Raji (cell line): ENCODE results near the gene GEMIN4.

Source experiments
- POLR2A ChIP-seq: IDR thresholded peaks from 2 replicates; pipeline ENCODE4 v1.6.1; 2011; ENCODE audit warnings: low read depth, low read length, control low read depth; ENCODE audit not compliant: insufficient read depth

The GEMIN4 gene

DNA sequence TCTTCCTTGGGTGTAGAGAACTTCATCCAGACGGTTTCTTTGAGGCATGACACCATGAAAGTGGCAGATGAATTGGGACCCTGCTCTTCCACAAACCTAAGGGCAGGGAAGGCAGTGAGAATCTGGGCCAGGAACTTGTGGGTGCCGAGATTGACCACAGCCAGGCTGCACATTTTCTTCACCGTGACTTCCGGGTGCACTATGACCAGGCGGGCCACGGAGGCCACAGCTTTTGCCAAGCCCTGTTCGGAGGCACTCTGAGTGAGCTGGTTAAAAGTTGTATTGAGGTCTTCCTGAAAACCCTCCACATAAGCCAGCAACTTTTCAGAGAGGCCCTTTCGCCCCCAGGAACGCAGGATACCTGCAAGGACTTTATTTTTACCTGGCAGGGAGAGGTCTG lies 5.9 kb downstream of the GEMIN4 start:
- no peak for TF ChIP-seq POLR2A

DNA sequence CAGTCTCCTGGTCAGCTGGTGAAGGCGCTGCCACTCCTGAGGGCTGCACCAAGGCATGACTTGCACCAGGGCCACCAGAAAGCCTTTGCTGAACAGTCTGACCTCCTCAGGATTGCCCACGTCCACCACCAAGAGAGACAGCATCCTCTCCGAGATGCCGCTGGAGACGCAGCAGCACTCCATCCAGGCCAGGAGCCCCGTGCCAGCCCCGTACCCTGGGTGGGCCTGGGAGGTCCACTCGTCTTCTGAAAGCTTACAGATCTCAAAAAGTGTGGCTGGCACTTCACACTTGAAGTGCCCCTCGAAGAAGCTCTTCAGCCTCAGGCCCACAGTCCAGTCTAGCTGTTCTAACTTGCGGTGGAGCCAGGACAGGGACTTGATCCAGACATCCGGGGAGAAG lies 6.7 kb downstream of the GEMIN4 start:
- TF ChIP-seq POLR2A, result no peak

DNA sequence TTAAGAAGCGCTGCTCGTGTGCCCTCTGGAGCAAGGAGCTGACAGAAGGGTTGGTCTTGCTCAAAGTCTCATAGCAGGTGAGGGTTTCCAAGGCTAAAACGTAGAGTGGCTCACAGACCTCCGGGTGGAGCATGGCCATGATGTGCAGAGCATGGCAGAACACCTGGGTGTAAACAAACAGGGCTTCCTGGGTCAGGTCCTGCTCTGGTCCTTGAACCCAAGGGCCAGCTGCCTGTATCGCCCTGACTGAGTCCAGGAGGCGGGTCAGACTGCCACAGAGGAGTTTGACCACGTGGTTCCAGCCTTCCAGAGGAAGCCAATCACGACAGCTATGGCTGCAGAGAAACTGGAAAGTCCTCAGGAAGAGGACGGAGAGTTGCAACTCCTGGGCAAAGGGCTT lies 7.1 kb downstream of the GEMIN4 start:
- TF ChIP-seq POLR2A, result no peak

DNA sequence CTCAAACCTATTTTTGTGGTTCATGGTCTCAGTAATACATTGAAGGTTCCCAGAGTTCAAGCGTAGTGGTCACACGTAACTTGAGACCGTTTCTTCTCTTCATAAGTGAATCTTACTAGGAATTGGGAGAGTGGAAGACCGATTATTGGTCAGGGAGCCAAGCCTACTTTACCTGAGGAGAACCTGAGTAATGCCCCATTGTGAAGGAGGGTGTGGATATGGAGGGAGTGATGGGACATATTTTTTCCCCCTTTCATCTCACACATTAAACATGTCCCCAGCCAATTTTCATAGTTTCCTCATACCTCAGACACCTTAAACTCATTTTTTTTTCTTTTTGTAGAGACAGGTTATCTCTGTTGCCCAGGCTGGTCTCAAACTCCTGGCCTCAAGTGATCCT lies 8.9 kb downstream of the GEMIN4 start:
- no peak for TF ChIP-seq POLR2A

DNA sequence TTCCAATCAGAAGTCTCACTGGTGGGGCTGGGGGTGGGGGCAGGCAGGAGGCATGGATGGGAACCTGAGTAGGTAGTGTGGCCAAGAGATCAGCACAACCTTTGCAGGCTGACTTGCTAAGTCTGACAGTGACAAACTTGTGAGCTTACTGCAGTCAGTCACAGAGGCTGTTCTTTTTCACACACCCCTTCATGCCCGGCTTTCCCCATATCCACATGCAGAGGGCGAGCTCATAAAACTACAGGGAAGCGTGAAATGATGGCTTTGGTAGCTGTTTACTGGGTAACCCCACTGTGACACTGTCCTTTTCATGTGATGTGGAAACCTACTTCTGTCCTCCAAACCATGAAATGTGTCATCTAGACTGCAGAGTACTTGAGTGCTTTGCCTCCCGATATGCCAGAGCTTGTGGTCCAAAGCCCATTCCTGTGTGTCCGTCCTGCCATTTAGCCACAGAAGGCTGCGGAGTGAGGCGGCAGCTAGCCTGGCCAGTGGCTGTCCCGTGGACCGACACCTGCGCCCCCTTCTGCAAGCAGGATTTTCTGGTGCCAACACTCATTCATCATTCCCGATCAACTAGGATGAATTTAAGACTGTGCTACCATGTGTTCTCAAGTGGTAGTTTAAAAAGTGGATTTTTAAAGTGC lies 9.8 kb downstream of the GEMIN4 start:
- TF ChIP-seq POLR2A, result 0 out of 2 replicates have a peak, but pooled peaks have one; percentile 16

DNA sequence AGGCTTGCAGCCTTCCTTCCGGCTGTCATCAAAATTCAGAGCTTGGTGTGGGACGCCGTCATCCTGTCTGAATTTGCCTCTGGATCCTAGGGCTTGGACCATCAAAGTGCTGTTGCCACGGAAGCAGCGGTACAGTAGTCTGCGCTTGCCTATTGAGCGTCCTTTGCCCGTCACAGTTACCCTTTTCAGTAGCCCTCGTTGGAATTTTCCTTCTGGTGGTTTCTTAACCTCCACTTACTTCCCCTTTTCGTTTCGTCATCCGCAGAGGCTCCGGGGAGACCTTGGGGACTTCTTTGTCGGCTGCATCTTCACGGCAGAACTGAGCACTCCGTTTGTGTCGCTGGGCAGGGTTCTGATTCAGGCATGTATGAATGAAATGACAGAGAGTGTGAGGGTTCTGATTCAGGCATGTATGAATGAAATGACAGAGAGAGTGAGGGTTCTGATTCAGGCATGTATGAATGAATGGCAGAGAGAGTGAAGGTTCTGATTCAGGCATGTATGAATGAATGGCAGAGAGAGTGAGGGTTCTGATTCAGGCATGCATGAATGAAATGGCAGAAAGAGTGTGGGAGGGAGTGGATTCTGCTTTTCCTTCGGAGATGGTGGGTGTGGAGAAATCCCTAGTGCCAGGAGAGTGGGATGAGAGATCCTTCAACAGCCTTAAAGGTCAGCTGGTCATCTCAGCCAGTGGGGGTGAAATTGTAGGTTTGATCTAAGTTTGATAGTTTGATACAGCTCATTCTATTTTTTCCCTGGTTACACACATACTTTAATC lies 11.6 kb downstream of the GEMIN4 start:
- TF ChIP-seq POLR2A, result no peak

DNA sequence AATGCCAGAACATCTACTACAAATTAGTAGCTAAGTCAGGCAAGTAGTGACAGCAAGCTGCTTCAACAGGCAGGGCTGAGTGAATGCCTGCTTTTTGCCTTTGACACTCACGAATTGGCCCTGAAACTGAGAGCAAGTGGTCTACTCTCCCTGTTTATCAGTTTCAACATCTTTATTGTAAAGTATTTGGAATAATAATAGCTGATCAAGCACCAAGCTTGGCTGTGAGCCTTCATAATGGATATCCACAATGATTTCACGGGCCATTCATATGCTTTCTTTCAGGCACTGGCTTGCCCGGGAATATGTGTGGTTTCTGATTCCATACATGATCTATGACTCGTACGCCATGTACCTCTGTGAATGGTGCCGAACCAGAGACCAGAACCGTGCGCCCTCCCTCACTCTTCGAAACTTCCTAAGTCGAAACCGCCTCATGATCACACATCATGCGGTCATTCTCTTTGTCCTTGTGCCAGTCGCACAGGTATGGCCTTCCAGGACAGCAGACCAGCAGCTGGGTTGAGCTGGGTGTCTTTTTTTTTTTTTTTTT lies 14.4 kb downstream of the GEMIN4 start:
- TF ChIP-seq POLR2A, result no peak

DNA sequence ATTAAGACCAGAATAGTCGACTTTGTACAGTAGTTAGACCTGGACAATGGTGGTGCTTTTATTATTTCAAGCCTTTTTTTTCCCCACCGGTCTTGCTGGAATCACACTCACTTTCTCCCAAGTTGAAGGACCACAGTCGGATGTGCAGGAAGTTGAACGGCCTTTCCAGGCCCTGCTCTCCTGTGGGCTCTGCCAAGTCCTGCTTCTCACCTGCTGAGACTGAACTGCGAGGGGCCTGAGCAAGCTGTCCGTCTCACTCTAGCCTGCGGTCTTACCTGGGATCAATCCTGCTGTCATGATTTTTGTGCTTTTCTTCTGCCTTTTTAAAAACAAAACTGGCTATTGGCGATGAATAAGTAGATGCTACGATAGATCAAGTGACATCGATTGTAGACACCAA lies 18.3 kb downstream of the GEMIN4 start:
- TF ChIP-seq POLR2A, result no peak

DNA sequence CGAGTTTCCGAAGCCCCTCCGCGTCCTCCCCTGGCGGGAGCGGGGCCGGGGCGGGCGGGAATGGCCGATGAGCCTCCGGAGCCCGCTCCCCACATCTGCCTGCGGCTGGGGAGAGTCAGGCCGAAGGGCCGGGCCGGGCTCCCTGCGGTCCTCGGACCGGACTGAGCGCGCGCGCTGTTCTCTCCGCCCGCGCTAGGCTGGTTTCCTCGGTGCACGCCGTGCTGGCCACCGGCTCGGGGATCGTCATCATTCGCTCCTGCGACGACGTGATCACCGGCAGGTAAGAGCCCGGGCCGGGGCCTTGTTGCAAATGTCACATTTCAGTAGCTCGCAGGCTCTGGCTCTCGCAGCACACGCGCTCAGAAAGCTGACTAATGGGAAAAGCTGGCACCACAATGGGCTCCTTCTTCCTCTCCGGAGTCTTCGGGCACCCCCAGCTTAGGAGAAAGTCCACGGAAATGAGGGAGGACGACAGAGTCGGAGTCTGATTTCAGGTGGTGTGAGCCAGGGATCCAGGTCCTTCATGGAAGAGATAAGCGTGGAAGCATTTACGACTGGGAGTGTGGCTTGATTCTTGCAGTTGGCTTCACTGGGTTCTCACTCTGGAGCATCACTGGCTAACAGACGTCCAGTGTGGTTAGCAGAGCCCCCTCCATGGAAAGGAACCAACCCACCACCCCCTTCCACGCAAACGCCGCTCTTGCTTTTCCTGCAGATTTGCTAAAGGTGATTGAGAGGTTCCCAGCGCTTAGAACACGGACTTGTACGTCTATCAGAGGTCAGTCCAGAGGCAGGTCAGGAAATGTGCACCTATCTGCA lies 19.0 kb downstream of the GEMIN4 start:
- TF ChIP-seq POLR2A, result peak; percentile 36; the same call in 1 of the 2 replicates

DNA sequence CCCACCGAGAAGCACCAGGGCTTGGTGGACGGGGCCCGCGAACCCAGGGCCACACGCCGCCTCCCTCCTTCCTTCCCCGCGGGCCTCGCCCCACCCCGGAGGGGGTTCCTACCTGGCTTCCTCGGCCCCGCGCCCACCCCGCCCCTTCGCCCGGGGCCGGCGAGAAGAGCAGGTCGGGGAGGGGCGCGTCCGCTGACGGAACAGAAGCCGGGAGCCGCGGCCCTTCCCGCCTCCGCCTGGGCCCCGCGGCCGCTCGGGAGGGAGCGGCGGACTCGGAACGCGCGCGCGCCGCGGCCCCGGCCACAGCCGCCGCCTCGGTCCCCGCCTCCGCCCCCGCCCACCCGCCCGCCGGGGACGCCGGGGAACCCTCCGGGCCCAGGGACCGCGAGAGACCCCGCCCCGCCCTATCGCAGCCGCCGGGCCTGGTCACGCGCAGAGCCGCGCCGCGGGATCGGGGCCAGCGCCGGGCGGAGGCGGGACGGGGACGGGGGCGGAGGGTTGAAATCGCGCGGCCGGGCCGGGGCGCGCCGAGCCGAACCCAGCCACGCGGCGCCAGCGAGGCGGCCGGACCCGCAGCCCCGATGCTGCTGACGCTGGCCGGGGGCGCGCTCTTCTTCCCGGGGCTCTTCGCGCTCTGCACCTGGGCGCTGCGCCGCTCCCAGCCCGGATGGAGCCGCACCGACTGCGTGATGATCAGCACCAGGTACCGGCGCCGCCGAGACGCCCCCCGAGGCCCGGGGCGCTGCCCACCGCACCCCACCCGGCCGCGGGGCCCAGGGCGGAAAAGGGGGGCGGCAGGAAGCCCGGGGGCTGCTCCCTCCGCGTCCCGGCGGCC lies 19.8 kb downstream of the GEMIN4 start, which contains the start of gene TLCD3A:
TSS of gene TLCD3A (plus strand) at position 530 of the 835 bp plus-strand sequence. CDS start at position 582, 52 bp downstream.
- peak; percentile 55 for TF ChIP-seq POLR2A

DNA sequence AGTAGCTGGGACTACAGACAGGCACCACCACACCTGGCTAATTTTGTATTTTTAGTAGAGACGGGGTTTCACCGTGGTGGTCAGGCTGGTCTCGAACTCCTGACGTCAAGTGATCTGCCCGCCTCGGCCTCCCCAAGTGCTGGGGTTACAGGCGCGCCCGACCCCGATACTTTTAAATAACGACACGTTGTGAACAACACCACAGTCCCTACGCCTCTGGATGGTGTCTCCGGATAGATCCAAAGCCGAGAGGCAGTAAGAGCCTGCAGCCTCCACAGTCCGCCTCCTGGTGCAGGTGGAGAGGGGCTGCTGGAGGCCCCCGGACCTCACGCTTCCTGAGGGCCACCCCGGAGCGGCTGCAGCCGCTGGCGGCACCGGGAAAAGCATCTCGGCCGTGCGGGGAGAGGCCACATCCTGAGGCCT lies 20.4 kb downstream of the GEMIN4 start:
- TF ChIP-seq POLR2A, result no peak

DNA sequence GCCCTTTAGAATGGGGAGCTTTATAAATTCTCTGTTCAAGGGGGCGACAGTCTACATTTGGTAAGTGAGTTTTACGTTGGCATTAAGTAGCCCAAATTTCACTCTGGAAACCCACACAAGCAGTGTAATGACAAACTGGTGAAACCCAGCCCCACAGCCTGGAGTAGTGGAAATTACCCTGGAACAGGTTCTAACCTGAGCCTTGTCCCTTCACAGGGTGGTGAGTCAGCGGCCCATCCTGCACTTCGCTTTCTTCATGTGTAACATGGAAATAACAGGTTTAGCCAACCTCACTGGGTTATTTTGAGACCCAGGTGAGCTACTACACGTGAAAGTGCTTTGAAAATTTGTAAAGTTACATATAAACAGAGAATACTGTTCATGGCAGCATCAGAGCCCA lies 23.2 kb downstream of the GEMIN4 start:
- no peak for TF ChIP-seq POLR2A

DNA sequence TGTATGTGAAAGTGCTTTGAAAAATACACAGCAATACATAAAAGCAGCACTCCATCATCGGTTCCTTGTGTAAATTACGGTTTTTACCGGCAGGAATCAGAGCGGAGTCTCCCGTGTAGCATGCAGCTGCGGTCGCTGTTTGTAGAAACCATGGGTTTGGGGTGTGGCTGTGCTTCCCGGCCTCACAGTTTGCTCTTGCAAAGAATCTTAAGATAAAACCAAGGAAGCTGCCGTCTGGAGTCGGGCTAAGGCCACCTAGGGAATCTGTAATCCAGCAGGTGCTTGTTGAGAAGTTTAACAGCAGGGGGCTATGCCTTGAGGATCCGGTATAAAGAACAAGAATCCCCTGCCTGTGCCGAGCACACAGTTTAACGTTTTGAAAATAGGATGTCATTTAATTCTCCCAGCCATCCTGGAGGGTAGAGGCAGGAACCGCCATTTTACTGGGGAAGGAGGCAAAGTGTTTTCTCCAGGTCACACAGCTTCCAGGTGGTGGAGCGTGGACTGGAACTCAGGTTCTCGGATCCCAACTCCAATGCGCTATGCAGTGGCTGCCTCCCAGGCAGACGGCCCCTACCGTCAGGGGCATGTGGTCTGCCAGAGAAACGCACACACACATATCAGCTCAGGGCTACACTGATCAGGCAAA lies 25.7 kb downstream of the GEMIN4 start:
- TF ChIP-seq POLR2A, result no peak

DNA sequence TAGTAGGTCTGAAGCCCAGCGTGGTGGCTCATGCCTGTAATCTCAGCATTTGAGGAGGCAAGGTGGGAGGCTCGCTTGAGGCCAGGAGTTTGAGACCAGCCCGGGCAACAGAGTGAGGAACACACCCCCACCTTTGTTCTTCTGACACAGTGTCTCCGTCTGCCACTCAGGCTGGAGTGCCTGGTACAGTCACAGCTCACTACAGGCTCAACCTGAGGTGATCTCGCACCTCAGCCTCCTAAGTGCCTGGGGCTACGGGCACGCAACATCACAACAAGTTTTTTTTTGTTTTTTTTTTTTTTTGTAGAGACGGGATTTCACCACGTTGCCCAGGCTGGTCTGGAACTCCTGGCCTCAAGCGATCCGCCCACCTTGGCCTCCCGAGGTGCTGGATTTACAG lies 26.3 kb downstream of the GEMIN4 start:
- TF ChIP-seq POLR2A, result no peak
